Erythroblast (primary cell): ENCODE measurements around the gene FOXC2.

Experiments
- DNase-seq, 2 experiments: peaks; one replicate each; lab custom pipeline; 2025; lab: John Stamatoyannopoulos, UW
- GATA1 ChIP-seq: IDR thresholded peaks from 2 replicates; pipeline ENCODE4 v1.6.1; 2011; ENCODE audit warnings: low read depth, mild to moderate bottlenecking, control low read depth, low read length, moderate library complexity
- POLR2A ChIP-seq: IDR thresholded peaks from 2 replicates; pipeline ENCODE4 v1.6.1; 2011; ENCODE audit warnings: mild to moderate bottlenecking, low read length

The FOXC2 gene

DNA sequence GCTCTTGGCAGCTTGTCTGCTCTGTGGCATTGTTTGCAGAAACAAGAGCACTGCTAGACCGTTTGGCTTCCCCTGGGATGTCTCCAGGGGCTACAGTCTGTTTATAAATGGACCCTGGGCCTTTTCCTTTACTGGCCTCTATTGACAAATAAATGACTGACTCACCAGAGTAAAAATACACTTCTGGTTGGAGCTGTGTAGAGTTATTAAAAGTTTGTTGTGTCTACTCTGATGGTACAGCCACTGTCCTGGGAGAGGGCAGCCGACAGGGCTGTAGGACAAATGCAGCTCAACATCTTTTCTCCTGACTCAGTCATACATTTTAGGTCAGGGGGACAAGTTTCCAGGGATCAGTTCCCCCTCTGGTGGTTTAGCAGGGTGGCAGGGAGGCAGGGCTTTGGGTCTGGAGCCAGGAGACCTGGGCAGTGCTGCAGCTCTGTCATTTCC, 41.7 kb downstream of the FOXC2 start:
- no peak for DNase-seq
- TF ChIP-seq GATA1 (no peak), POLR2A (no peak)

DNA sequence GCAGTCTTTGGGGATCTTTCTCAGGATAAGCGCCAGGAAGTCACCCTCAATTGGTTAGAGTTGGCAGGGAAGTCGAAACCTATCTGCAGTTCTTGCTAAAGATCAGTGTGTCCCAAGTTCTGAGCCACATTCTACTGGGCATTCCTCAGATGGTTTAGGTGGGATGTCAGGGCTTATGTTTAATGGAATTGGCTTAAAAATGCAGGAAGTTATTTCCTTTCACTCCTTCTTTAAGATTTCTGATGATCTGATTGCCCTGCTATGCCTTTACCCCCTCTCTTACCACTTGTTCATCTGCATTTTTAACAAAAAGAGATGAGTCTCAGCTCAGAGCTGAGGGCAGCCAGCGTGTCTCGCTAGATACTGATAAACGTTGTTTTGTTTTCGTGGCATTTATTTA, 42.5 kb downstream of the FOXC2 start:
- TF ChIP-seq GATA1 (no peak), POLR2A (no peak)
- no peak for DNase-seq

DNA sequence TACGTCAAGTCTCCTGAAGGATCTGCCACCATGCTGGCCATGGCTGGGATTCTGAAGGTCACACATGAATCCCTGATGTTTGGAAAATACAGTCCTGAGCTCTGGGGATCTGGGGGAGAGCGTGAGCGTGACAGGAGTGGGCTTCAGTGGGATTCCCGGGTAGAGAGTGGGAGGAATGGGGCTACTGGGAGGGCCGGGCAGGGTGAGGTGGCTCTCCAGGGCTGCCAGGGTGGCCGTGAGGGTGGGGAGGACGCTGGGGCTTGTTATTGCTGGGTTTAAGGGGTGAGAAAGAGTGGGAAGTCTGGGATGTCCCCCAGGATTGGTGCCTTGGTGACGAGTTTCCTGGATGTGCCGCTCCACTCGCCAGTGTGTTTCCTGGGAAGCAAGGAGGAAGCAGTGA, 43.0 kb downstream of the FOXC2 start:
- DNase-seq, result no peak
- TF ChIP-seq POLR2A (no peak), GATA1 (no peak)

DNA sequence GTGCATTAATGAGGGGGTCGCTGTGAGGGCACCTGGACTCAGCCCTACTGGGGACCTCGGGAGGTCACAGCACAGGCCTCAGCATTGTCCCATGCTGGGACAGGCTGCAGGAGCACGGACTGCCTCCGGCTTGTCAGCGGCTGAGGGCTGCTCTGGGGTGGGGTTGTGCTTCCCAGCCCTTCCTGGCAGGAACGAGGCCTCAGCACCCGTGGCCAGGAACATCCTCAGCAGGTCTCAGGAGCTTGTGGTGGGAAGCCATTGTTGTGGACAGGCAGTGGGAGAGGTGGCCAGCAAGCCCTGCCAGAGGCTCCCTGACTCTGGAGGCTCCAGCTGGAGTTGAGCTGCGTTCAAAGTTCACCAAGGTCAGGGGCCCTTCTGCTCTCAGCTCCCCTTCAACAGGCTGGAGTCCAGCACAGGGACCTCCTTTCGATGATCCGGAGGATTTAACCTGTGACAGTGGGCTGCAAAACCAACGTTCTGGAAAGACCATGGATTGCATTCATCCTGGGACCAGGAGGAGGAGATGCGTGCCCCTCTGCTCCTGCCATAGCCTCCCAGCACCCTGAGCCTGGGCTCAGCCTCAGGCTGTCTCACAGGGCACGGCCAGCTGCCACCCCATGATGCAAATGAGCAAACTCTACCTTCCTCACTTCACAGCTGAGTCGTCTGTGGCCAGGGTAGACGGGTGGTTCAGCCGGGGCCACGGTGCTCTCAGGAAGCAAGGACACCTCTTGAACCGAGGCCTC, 44.3 kb downstream of the FOXC2 start:
- no peak for DNase-seq
- TF ChIP-seq GATA1, result no peak
- TF ChIP-seq POLR2A, result no peak

DNA sequence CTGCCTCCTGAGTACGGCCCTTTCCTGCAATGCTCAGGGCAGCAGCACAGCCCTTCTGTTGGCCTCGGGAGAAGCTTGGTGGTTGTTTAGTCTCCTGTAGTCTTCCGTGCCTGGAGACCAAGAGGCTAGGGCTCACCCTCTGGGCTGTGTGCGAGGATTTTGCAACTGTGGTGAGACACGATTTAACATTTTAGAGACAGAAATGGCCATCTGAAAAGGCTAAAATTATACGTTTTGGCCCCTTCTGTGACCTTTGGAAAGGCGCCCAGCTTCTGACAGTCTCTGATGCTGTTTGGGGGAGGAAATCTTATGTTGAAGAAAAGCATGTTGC, 44.9 kb downstream of the FOXC2 start:
- TF ChIP-seq GATA1, result no peak
- no peak for TF ChIP-seq POLR2A
- DNase-seq, result no peak

DNA sequence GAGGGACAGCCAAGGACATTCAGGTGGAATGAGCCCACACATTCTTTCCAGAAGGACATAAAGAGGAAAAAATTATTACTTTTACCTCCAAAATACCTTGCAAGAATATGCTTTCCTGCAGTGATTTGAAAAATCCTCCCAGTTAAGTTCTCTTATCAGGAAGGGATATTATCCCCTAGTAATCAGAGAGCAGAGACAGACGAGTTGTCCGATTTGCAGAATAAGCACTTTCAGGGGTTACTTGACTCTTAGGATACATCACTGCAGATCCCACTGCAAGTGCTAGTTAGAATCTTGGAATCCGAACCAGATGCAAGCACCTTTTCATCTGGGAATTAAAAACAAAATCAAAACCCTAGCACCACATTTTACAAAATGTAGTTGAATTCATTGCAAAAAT, 45.3 kb downstream of the FOXC2 start:
- TF ChIP-seq GATA1 (no peak), POLR2A (no peak)
- DNase-seq, result no peak

DNA sequence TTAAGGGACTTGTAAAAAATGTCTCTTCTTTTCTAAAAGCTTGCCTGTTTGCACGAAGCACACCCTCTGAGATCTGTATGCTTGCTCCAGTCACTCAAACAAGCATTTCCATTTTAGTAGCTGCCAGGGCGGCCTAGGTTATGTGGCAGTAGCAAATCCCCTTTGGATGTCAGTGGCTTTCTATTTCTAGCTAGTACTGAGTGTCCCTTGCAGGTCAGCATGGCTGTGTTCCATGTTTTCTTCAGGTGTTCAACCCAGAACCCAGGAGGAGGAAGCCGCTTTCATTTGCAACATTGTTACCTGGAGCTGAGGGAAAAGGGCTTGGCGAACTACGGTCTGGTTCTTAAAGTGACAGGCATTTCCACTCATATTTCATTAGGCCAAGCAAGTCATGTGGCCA, 48.1 kb downstream of the FOXC2 start:
- TF ChIP-seq GATA1, result no peak
- no peak for TF ChIP-seq POLR2A
- no peak for DNase-seq

DNA sequence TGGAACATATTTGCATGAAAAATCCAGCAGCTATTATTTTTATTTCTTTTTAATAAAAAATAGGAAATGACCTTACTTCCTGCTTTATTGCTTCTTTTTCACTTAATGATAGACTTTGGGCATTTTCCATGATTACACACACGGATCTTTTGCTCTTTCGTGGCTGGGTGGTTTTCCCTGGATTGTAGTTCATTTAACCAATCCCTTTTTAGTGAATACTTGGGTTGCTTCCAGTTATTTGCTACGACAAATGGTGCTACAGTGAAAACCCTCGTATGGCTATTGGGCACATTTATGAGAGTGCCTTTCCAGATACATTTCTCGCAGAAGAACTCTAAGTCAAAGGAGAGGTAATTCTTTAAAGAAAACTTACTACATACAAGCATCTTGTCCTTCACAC, 50.3 kb downstream of the FOXC2 start:
- no peak for DNase-seq
- TF ChIP-seq POLR2A, result no peak
- TF ChIP-seq GATA1, result no peak

DNA sequence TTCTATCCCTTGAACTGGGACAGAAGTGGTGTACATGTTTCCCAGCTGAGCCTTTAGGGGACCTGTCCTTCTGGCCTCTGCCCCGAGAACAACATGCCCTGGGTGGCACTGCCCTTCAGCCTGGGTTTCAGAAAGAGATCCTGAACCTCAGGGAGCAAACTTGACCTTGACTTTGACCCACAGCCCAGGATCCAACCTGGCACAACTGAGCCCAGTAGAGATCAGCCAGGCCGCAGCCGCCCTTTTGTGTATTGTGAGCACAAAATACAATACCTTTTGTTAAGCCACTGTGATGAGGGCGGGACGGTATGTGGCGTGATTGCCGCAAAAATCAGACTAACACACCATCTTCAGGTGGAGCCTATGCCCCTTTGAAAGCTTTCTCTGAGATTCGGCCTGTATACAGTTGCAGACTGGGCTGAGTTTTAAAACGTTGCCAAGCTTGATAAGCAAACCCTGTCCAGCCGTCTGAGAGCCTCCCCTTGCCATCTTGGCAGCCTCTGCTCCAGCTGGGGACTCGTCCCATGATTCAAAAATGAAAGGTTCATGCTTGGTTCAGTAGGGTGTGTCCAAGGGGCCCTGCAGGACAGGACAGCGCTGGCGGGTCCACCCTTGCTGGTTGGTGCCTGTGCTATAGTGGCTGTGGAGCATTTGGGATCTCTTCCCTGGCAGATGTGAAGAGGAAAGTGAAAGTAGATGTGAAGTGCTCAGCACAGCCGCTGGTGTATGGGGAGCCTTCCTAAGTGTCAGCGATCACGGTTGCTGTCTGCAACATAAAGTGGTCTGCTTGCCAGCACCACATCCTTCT, 52.0 kb downstream of the FOXC2 start:
- TF ChIP-seq GATA1 (no peak), POLR2A (no peak)

More for the DNA sequence above, 52.0 kb downstream of the FOXC2 start:
- DNase-seq, result no peak
